ENCODE results near the gene ARID5A. TPM values are rescaled to one million over a fixed set of nuclear protein-coding genes. Genes with fewer than 3 reads are reported as not detected.

The ARID5A gene
- total RNA-seq, 6 experiments from 2014 or later = 13.2 to 23.1 (median 16.9) TPM

GRCh38 chr2:96580771-96581170 is 44.2 kb downstream of the ARID5A start:
- Histone ChIP-seq H3K27me3 (no peaks in the 10 kb centered on the region), H3K36me3 (peaks cover 0 to 4% (median 0%) of the 10 kb centered on the region in 4 donors), H3K9me3 (no peaks in the 10 kb centered on the region), H3K27ac (no peak overlapping the region), H3K4me1 (no peaks in the 10 kb centered on the region), H3K4me3 (no peak overlapping the region)
- no peak for TF ChIP-seq POLR2A (IDR thresholded peaks at IDR 0.05)
- peak in 2 of 4 donors; percentile 38 to 45 for TF ChIP-seq CTCF (IDR thresholded peaks at IDR 0.05)
- no CpG with 5 or more reads among the region's 4 CpGs for WGBS (ENCODE audit: insufficient coverage, low coverage, low lambda C conversion rate, missing lambda C conversion rate)
- intact Hi-C loops (cut with DNase I) = no loop called here
- DNase-seq = no peak
- peak in 3 of 4 donors; percentile 37 to 92 (median 76) for ATAC-seq

- no peak for DNase-seq
- Histone ChIP-seq H3K36me3 (peaks cover 0 to 4% (median 0%) of the 10 kb centered on the region in 4 donors), H3K9me3 (no peaks in the 10 kb centered on the region), H3K27me3 (no peaks in the 10 kb centered on the region), H3K27ac (no peak overlapping the region), H3K4me3 (no peak overlapping the region), H3K4me1 (no peaks in the 10 kb centered on the region)
- 96% methylated on average over 4 of the region's 4 CpGs for WGBS (ENCODE audit: insufficient coverage, low coverage, low lambda C conversion rate, missing lambda C conversion rate)
- TF ChIP-seq POLR2A (IDR thresholded peaks at IDR 0.05) (no peak), CTCF (IDR thresholded peaks at IDR 0.05) (no peak)
- intact Hi-C loops (cut with DNase I) = no loop called here
- no peak for ATAC-seq
These were observed 47.5 kb downstream of the ARID5A start for GRCh38 chr2:96584017-96584416.

GRCh38 chr2:96587843-96588242 is 51.3 kb downstream of the ARID5A start:
- 88% methylated on average over 1 of the region's 1 CpG for WGBS (ENCODE audit: insufficient coverage, low coverage, low lambda C conversion rate, missing lambda C conversion rate)
- peaks cover 0 to 5% (median 0%) of the 10 kb centered on the region in 4 donors for H3K36me3 ChIP-seq
- H3K4me3 ChIP-seq = no peak overlapping the region
- no peaks in the 10 kb centered on the region for H3K4me1 ChIP-seq
- intact Hi-C loops (cut with DNase I) = no loop called here
- no peaks in the 10 kb centered on the region for H3K27me3 ChIP-seq
- no peak overlapping the region for H3K27ac ChIP-seq
- no peak for DNase-seq
- TF ChIP-seq POLR2A (IDR thresholded peaks at IDR 0.05) (no peak), CTCF (IDR thresholded peaks at IDR 0.05) (no peak)
- ATAC-seq = no peak
- H3K9me3 ChIP-seq = no peaks in the 10 kb centered on the region

GRCh38 chr2:96591054-96591453 is 54.5 kb downstream of the ARID5A start:
- no peak overlapping the region for H3K27ac ChIP-seq
- intact Hi-C loops (cut with DNase I) = no loop called here
- no peak overlapping the region for H3K4me3 ChIP-seq
- DNase-seq (no peak), ATAC-seq (no peak)
- H3K9me3 ChIP-seq = no peaks in the 10 kb centered on the region
- no peaks in the 10 kb centered on the region for H3K27me3 ChIP-seq
- no peaks in the 10 kb centered on the region for H3K4me1 ChIP-seq
- TF ChIP-seq CTCF (IDR thresholded peaks at IDR 0.05) (no peak), POLR2A (IDR thresholded peaks at IDR 0.05) (no peak)
- peaks cover 0 to 33% (median 15%) of the 10 kb centered on the region in 4 donors for H3K36me3 ChIP-seq
- WGBS (ENCODE audit: insufficient coverage, low coverage, low lambda C conversion rate, missing lambda C conversion rate) = 89% methylated on average over 2 of the region's 2 CpGs

GRCh38 chr2:96591494-96591893 is 54.9 kb downstream of the ARID5A start:
- DNase-seq (no peak), ATAC-seq (no peak)
- H3K4me1 ChIP-seq = no peaks in the 10 kb centered on the region
- peaks cover 0 to 38% (median 15%) of the 10 kb centered on the region in 4 donors for H3K36me3 ChIP-seq
- intact Hi-C loops (cut with DNase I) = no loop called here
- H3K9me3 ChIP-seq = no peaks in the 10 kb centered on the region
- H3K27me3 ChIP-seq = no peaks in the 10 kb centered on the region
- H3K4me3 ChIP-seq = no peak overlapping the region
- TF ChIP-seq POLR2A (IDR thresholded peaks at IDR 0.05) = no peak
- TF ChIP-seq CTCF (IDR thresholded peaks at IDR 0.05) = no peak
- no peak overlapping the region for H3K27ac ChIP-seq
- WGBS (ENCODE audit: insufficient coverage, low coverage, low lambda C conversion rate, missing lambda C conversion rate) = 100% methylated on average over 3 of the region's 3 CpGs

All from right lobe of liver (tissue), 6 donors.